Neural progenitor cell (in vitro differentiated cells): ENCODE data around the gene RUNX1.

ENCODE experiments used
- EZH2phosphoT487 ChIP-seq: fragments of 200-600 bp; sonication (generic); IDR thresholded peaks from 2 replicates; pipeline ENCODE4 v1.6.1; 2017; ENCODE audit warnings: antibody characterized with exemption
- TF ChIP-seq, protein P1 (sequence below): fragments of 200-600 bp; sonication (generic); IDR thresholded peaks from 2 replicates; pipeline ENCODE4 v1.5.1; 2017; ENCODE audit warnings: antibody characterized with exemption, mild to moderate bottlenecking

DNA sequence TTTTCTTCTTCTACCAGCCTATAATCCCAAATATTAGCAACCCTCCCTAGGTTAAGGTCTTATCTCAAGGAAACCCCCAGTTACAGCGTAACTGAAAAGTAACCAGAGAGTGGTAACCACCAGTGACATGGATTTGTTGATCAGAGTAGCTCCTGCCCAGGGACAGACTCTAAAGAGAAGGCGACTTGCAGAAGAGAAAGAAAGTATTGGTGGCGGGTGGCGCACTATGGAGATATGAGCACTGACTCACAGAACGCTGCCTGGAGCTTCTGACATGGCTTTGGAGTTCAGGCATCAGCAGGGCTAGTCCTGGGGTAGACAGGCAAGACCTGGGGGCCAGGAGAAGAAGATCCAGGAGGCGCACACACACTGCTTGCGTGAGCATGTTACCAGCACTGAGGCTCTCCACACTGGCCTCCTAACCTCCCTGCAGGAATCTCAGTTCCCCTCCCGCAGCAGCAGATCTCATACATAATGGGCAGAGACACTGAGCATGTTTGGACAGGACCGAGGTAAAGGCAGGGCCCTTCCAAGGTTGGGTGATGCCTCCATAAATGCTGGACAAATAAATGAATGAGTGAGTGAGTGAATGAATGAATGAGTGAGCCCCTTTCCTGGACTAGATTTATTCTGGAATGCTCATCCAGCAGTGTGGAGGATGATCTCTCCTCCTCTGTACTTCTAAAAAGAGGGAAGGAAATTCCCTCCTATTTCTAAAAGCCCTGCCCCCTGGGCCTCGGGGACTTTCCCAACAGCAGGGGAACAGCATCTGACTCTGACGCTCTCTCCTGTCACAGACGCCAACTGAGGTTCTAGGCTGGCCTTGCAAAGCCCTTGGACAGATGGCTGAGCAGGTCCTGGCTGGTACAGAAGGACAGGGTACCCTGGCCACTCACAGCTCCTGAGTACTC is 204.8 kb downstream of the RUNX1 start:
- TF ChIP-seq, protein P1, sequence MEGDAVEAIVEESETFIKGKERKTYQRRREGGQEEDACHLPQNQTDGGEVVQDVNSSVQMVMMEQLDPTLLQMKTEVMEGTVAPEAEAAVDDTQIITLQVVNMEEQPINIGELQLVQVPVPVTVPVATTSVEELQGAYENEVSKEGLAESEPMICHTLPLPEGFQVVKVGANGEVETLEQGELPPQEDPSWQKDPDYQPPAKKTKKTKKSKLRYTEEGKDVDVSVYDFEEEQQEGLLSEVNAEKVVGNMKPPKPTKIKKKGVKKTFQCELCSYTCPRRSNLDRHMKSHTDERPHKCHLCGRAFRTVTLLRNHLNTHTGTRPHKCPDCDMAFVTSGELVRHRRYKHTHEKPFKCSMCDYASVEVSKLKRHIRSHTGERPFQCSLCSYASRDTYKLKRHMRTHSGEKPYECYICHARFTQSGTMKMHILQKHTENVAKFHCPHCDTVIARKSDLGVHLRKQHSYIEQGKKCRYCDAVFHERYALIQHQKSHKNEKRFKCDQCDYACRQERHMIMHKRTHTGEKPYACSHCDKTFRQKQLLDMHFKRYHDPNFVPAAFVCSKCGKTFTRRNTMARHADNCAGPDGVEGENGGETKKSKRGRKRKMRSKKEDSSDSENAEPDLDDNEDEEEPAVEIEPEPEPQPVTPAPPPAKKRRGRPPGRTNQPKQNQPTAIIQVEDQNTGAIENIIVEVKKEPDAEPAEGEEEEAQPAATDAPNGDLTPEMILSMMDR: no peak
- no peak for TF ChIP-seq EZH2phosphoT487
